ENCODE results near the gene GOLM1.

GRCh38 chr9:86062845-86063693 is 36.3 kb downstream of the GOLM1 start:
- TF ChIP-seq CTCF (IDR thresholded peaks at IDR 0.05; ENCODE audit: control extremely low read depth in 1 of 3, insufficient read depth in 1 of 3, low read depth in 1 of 3, low read length in 3 of 3) (no peak), SRF (IDR thresholded peaks at IDR 0.05; ENCODE audit: low read depth, low read length) (no peak), EZH2 (IDR thresholded peaks at IDR 0.05; ENCODE audit: low read depth, low read length, severe bottlenecking) (no peak), POLR2A (IDR thresholded peaks at IDR 0.05; ENCODE audit: control extremely low read depth in 1 of 2, low read depth in 2 of 2, low read length in 2 of 2) (no peak)
